AG08395 (cell line): Measurements from ENCODE around the gene CYP39A1.
A peak's percentile ranks its signal among the peaks of the same experiment; 100 is the strongest.
"Not testable (repeated sequence)": the region's sequence is repeated elsewhere in the genome, so short reads cannot be mapped to it uniquely, and the experiment has no call there.

Experiments used
- DNase-seq: peaks from one replicate; pipeline ENCODE4 v3.0.0; 2012; ENCODE audit warnings: mixed read lengths, low spot score

Gene CYP39A1

GRCh38 chr6:46648869-46649492 is 3.6 kb downstream of the CYP39A1 start:
- DNase-seq = peak; percentile 3

- not testable (repeated sequence) for DNase-seq
Observed at GRCh38 chr6:46648108-46648507, 4.5 kb downstream of the CYP39A1 start.

GRCh38 chr6:46645265-46645664 is 7.4 kb downstream of the CYP39A1 start:
- no peak for DNase-seq

GRCh38 chr6:46642928-46643751 is 9.5 kb downstream of the CYP39A1 start:
- DNase-seq = no peak

GRCh38 chr6:46638650-46639049 is 14.0 kb downstream of the CYP39A1 start:
- DNase-seq = no peak

GRCh38 chr6:46637933-46638332 is 14.7 kb downstream of the CYP39A1 start:
- DNase-seq = no peak

GRCh38 chr6:46637145-46637544 is 15.5 kb downstream of the CYP39A1 start:
- peak; percentile 68 for DNase-seq

GRCh38 chr6:46635462-46635861 is 17.2 kb downstream of the CYP39A1 start:
- DNase-seq = no peak

GRCh38 chr6:46632053-46632452 is 20.6 kb downstream of the CYP39A1 start:
- no peak for DNase-seq

GRCh38 chr6:46629691-46630090 is 22.9 kb downstream of the CYP39A1 start:
- DNase-seq = no peak

GRCh38 chr6:46628976-46629375 is 23.6 kb downstream of the CYP39A1 start:
- DNase-seq = no peak

- DNase-seq = no peak
Observed at GRCh38 chr6:46628498-46628897, 24.1 kb downstream of the CYP39A1 start.

- no peak for DNase-seq
Observed at GRCh38 chr6:46626976-46627375, 25.6 kb downstream of the CYP39A1 start.

- peak; percentile 22 for DNase-seq
Observed at GRCh38 chr6:46626228-46626909, 26.2 kb downstream of the CYP39A1 start.

GRCh38 chr6:46618726-46619125 is 33.9 kb downstream of the CYP39A1 start:
- no peak for DNase-seq

- DNase-seq = no peak
Observed at GRCh38 chr6:46612645-46613044, 40.0 kb downstream of the CYP39A1 start.

GRCh38 chr6:46610862-46611553 is 41.6 kb downstream of the CYP39A1 start:
- DNase-seq = no peak

GRCh38 chr6:46606338-46606737 is 46.3 kb downstream of the CYP39A1 start:
- DNase-seq = no peak

GRCh38 chr6:46605091-46605797 is 47.4 kb downstream of the CYP39A1 start:
- DNase-seq = no peak

GRCh38 chr6:46598215-46598614 is 54.4 kb downstream of the CYP39A1 start:
- no peak for DNase-seq

GRCh38 chr6:46592740-46593139 is 59.9 kb downstream of the CYP39A1 start:
- DNase-seq = no peak

GRCh38 chr6:46592046-46592445 is 60.6 kb downstream of the CYP39A1 start:
- DNase-seq = no peak
